K562 (cell line): ENCODE results near the gene STIM1.

Experiments used
- CHD2 ChIP-seq: IDR thresholded peaks from 2 replicates; pipeline ENCODE4 v1.6.1; 2011; ENCODE audit warnings: low read depth, low read length
- E2F1 ChIP-seq: sonication (generic); formaldehyde crosslinking; IDR thresholded peaks from 2 replicates; pipeline ENCODE4 v1.8.1; 2023; ENCODE audit warnings: mild to moderate bottlenecking, missing genetic modification reagents, moderate library complexity
- KDM1A ChIP-seq, 2 experiments: fragments of 450-650 bp; IDR thresholded peaks; 2 replicates each; pipeline ENCODE4 v1.6.1; 2016; ENCODE audit warnings: mild to moderate bottlenecking in 2 of 2
- MAFF ChIP-seq: IDR thresholded peaks from 2 replicates; pipeline ENCODE4 v1.6.1; 2012; ENCODE audit warnings: low read length, improper control_type of control experiment
- POLR2AphosphoS2 ChIP-seq: IDR thresholded peaks from 2 replicates; pipeline ENCODE4 v1.6.1; 2012; ENCODE audit warnings: low read length, improper control_type of control experiment
- SMARCA4 ChIP-seq: fragments of 450-650 bp; IDR thresholded peaks from 2 replicates; pipeline ENCODE4 v1.6.1; 2016
- ZNF124 ChIP-seq: sonication (generic); formaldehyde crosslinking; IDR thresholded peaks from 2 replicates; pipeline ENCODE4 v1.8.1; 2022; ENCODE audit warnings: missing genetic modification reagents
- ZNF263 ChIP-seq: sonication (generic); formaldehyde crosslinking; IDR thresholded peaks from 2 replicates; pipeline ENCODE4 v1.8.0; 2022; ENCODE audit warnings: mild to moderate bottlenecking, missing genetic modification reagents, borderline replicate concordance
- TF ChIP-seq, protein P1 (sequence below): fragments of 200-800 bp; sonication (Bioruptor generic); IDR thresholded peaks from 2 replicates; pipeline ENCODE4 v1.6.1; 2016; ENCODE audit warnings: missing genetic modification characterization, missing compliant biosample characterization
- TF ChIP-seq, protein P2 (sequence below): fragments of 200-400 bp; formaldehyde crosslinking; IDR thresholded peaks from 2 replicates; pipeline ENCODE4 v1.6.1; 2017; ENCODE audit warnings: mild to moderate bottlenecking, low read depth, low read length, moderate library complexity

DNA sequence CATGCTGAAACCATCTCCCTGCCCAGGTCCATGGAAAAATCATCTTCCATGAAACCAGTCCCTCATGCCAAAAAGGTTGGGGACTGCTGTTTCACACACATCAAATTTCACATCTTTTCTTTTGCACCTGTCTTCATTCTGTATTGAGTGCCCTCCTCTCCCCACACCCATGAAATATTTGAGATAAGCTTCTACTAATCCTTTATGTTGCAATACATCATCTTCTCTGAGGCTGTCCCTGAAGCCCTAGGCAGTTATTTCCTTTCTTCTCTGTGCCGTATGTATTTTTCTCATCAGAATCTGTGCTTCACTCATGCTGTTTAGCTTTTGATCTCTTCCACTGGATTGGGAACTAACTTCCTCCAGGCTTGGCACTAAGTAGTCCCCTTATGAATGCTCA, 199.2 kb downstream of the STIM1 start:
- TF ChIP-seq SMARCA4 (no peak), POLR2AphosphoS2 (no peak), ZNF124 (CRISPR knock-in tag) (no peak), E2F1 (CRISPR knock-in tag) (no peak), ZNF263 (no peak), CHD2 (no peak), KDM1A (IDR thresholded peaks at IDR 0.05) (no peak), MAFF (no peak)
- TF ChIP-seq, protein P1, sequence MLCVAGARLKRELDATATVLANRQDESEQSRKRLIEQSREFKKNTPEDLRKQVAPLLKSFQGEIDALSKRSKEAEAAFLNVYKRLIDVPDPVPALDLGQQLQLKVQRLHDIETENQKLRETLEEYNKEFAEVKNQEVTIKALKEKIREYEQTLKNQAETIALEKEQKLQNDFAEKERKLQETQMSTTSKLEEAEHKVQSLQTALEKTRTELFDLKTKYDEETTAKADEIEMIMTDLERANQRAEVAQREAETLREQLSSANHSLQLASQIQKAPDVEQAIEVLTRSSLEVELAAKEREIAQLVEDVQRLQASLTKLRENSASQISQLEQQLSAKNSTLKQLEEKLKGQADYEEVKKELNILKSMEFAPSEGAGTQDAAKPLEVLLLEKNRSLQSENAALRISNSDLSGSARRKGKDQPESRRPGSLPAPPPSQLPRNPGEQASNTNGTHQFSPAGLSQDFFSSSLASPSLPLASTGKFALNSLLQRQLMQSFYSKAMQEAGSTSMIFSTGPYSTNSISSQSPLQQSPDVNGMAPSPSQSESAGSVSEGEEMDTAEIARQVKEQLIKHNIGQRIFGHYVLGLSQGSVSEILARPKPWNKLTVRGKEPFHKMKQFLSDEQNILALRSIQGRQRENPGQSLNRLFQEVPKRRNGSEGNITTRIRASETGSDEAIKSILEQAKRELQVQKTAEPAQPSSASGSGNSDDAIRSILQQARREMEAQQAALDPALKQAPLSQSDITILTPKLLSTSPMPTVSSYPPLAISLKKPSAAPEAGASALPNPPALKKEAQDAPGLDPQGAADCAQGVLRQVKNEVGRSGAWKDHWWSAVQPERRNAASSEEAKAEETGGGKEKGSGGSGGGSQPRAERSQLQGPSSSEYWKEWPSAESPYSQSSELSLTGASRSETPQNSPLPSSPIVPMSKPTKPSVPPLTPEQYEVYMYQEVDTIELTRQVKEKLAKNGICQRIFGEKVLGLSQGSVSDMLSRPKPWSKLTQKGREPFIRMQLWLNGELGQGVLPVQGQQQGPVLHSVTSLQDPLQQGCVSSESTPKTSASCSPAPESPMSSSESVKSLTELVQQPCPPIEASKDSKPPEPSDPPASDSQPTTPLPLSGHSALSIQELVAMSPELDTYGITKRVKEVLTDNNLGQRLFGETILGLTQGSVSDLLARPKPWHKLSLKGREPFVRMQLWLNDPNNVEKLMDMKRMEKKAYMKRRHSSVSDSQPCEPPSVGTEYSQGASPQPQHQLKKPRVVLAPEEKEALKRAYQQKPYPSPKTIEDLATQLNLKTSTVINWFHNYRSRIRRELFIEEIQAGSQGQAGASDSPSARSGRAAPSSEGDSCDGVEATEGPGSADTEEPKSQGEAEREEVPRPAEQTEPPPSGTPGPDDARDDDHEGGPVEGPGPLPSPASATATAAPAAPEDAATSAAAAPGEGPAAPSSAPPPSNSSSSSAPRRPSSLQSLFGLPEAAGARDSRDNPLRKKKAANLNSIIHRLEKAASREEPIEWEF (CRISPR knock-in tag), result no peak
- TF ChIP-seq, protein P2, sequence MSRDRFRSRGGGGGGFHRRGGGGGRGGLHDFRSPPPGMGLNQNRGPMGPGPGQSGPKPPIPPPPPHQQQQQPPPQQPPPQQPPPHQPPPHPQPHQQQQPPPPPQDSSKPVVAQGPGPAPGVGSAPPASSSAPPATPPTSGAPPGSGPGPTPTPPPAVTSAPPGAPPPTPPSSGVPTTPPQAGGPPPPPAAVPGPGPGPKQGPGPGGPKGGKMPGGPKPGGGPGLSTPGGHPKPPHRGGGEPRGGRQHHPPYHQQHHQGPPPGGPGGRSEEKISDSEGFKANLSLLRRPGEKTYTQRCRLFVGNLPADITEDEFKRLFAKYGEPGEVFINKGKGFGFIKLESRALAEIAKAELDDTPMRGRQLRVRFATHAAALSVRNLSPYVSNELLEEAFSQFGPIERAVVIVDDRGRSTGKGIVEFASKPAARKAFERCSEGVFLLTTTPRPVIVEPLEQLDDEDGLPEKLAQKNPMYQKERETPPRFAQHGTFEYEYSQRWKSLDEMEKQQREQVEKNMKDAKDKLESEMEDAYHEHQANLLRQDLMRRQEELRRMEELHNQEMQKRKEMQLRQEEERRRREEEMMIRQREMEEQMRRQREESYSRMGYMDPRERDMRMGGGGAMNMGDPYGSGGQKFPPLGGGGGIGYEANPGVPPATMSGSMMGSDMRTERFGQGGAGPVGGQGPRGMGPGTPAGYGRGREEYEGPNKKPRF, result no peak
